MM.1S (cell line): ENCODE measurements around the gene KDSR.

Source experiments
- DNase-seq: peaks from one replicate; pipeline ENCODE4 v3.0.0-alpha.2; 2015
- H2AFZ ChIP-seq: fragments of 300-600 bp; sonication (generic); 2 replicates; pipeline ENCODE4 v1.6.0; 2016; ENCODE audit warnings: antibody characterized with exemption, low read length
- H3F3A ChIP-seq: fragments of 300-600 bp; sonication (generic); 2 replicates; pipeline ENCODE4 v1.6.1; 2016; ENCODE audit warnings: mild to moderate bottlenecking, antibody characterized with exemption, low read length, moderate library complexity, mixed read lengths; ENCODE audit not compliant: insufficient read depth
- H3K27ac ChIP-seq: fragments of 300-600 bp; sonication (generic); 2 replicates; pipeline ENCODE4 v1.5.1; 2016; ENCODE audit warnings: mild to moderate bottlenecking, low read length
- H3K27me3 ChIP-seq: fragments of 300-600 bp; sonication (generic); replicated peaks from 2 replicates; pipeline ENCODE4 v1.6.0; 2016; ENCODE audit warnings: low read length; ENCODE audit not compliant: insufficient read depth
- H3K36me3 ChIP-seq: fragments of 300-600 bp; sonication (generic); replicated peaks from 2 replicates; pipeline ENCODE4 v1.6.1; 2016; ENCODE audit warnings: mild to moderate bottlenecking, low read length, mixed read lengths; ENCODE audit not compliant: insufficient read depth
- H3K4me1 ChIP-seq: fragments of 300-600 bp; sonication (generic); 2 replicates; pipeline ENCODE4 v1.6.1; 2016; ENCODE audit warnings: low read length, mixed read lengths
- H3K4me2 ChIP-seq: fragments of 300-600 bp; sonication (generic); 2 replicates; pipeline ENCODE4 v1.6.0; 2016; ENCODE audit warnings: low read depth, low read length
- H3K4me3 ChIP-seq: fragments of 300-600 bp; sonication (generic); 2 replicates; pipeline ENCODE4 v1.5.1; 2016; ENCODE audit warnings: low read length, mixed read lengths
- H3K79me2 ChIP-seq: fragments of 300-600 bp; sonication (generic); 2 replicates; pipeline ENCODE4 v1.6.1; 2016; ENCODE audit warnings: mixed run types, low read length, mixed read lengths
- H3K9ac ChIP-seq: fragments of 300-600 bp; sonication (generic); 2 replicates; pipeline ENCODE4 v1.6.1; 2016; ENCODE audit warnings: low read length, mixed read lengths
- H3K9me2 ChIP-seq: fragments of 300-600 bp; sonication (generic); replicated peaks from 2 replicates; pipeline ENCODE4 v1.6.1; 2016; ENCODE audit warnings: mild to moderate bottlenecking, low read length, mixed read lengths; ENCODE audit not compliant: insufficient read depth
- H3K9me3 ChIP-seq: fragments of 300-600 bp; sonication (generic); replicated peaks from 2 replicates; pipeline ENCODE4 v1.6.1; 2016; ENCODE audit warnings: mild to moderate bottlenecking, low read length, mixed read lengths; ENCODE audit not compliant: insufficient read depth
- H4K20me1 ChIP-seq: fragments of 300-600 bp; sonication (generic); 2 replicates; pipeline ENCODE4 v1.6.1; 2016; ENCODE audit warnings: mild to moderate bottlenecking, low read length, moderate library complexity, mixed read lengths; ENCODE audit not compliant: insufficient read depth
- EZH2 ChIP-seq: fragments of 300-600 bp; sonication (generic); optimal IDR thresholded peaks from 2 replicates; pipeline ENCODE3; 2017; ENCODE audit warnings: low read depth, mild to moderate bottlenecking, antibody characterized with exemption, low read length, mixed read lengths
- EZH2phosphoT487 ChIP-seq: fragments of 300-600 bp; sonication (generic); IDR thresholded peaks from 2 replicates; pipeline ENCODE4 v1.6.1; 2018; ENCODE audit warnings: antibody characterized with exemption, low read length

The KDSR gene

DNA sequence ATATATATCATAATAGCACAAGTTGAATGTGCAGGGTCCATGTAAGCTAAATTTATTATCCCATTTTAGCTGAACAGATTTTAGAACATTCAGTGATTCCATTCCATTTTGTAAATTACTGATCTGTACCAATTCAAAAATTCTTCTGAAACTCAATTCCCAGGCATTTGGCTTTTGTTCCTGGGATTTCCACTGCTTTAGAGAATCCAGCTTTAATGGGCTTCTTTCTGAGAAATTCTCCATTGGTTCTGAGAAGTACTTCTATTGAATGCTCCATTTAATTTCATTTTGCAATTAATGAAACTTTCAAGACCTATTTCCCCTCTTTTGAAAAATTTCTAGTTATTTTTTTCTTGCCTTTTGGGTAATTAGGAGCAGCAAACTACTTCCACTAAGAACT, 84.2 kb downstream of the KDSR start:
- DNase-seq = no peak
- Histone ChIP-seq H3K79me2 (peaks cover 92% of the 10 kb centered on the region), H3K9me3 (no peaks in the 10 kb centered on the region), H4K20me1 (no peaks in the 10 kb centered on the region), H3K4me1 (no peaks in the 10 kb centered on the region), H3K36me3 (peaks cover 4% of the 10 kb centered on the region), H3K9me2 (no peaks in the 10 kb centered on the region), H3K4me2 (no peak overlapping the region), H3K9ac (no peak overlapping the region), H3K27me3 (no peaks in the 10 kb centered on the region), H3K4me3 (no peak overlapping the region), H3K27ac (no peak overlapping the region), H2AFZ (no peak overlapping the region), H3F3A (no peaks in the 10 kb centered on the region)
- TF ChIP-seq EZH2phosphoT487 (no peak), EZH2 (no peak)
